Nephron (organoid): ENCODE results near the gene NAA38.

Experiments used
- H3K27ac Mint-ChIP-seq, 3 experiments: 2 replicates each; pipeline ENCODE4 v1.8.0; 2020; ENCODE audit warnings: mixed read lengths in 3 of 3, mild to moderate bottlenecking in 2 of 3, moderate library complexity in 1 of 3
- H3K27me3 Mint-ChIP-seq: 2 replicates; pipeline ENCODE4 v1.8.0; 2021; ENCODE audit warnings: low read depth, mild to moderate bottlenecking, moderate library complexity, mixed read lengths
- H3K36me3 Mint-ChIP-seq: 2 replicates; pipeline ENCODE4 v1.8.0; 2020; ENCODE audit warnings: low read depth, mixed read lengths
- H3K4me1 Mint-ChIP-seq: 2 replicates; pipeline ENCODE4 v1.8.0; 2020; ENCODE audit warnings: mixed read lengths
- H3K4me3 Mint-ChIP-seq, 3 experiments: 2 replicates each; pipeline ENCODE4 v1.8.0; 2020; ENCODE audit warnings: mild to moderate bottlenecking in 3 of 3, mixed read lengths in 3 of 3, moderate library complexity in 2 of 3
- H3K9me3 Mint-ChIP-seq: 2 replicates; pipeline ENCODE4 v1.8.0; 2020; ENCODE audit warnings: mixed read lengths
- TF ChIP-seq, protein P1 (sequence below), 3 experiments: fragments of 200-600 bp; sonication (generic); IDR thresholded peaks; one replicate each; pipeline ENCODE4 v1.5.0; 2021; ENCODE audit warnings: antibody characterized with exemption in 3 of 3; ENCODE audit not compliant: unreplicated experiment in 3 of 3

Gene NAA38

DNA sequence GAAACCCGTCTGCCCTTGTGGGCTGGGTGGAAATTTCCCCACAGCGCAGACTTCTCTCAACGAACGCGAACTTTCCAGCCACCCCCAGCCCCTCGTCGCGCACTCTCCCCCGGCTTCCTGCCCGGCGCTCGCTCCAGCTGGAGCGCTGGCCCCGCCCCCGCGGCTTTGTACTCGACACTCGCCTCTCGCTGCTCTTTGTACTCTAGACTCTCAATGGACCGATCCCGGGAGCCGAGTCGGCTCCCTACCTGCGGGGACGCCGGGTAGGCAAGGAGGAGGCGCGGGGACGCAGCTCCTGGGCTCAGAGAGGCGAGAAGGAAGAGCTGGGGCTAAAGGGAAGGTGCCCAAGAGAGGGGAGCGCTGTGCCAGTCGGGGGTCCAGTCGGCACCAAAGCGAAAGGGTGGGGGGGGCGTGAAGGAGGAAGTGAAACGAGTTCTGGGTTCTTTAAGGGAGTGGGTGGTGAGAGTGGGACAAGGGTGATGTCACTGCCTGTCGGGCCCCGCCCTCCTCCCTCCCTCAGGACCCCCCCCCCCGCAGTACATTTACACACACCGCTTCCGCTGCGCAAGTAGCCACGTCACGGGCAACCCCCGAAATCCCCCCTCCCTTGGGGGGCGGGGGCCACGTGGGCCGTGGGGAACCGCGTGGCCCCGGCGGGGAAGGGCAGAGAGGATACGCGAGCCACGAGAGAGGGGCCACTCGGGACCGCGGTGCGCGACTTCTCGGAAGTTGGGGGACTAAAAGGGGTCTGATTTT is 13.6 kb downstream of the NAA38 start:
- Mint-ChIP-seq H3K4me1 (peaks cover 32% of the 10 kb centered on the region), H3K36me3 (peaks cover 21% of the 10 kb centered on the region), H3K27ac (peak overlapping the region; percentile 91 to 98 (median 98)), H3K9me3 (no peaks in the 10 kb centered on the region), H3K4me3 (peak overlapping the region; percentile 96 to 98 (median 97)), H3K27me3 (no peaks in the 10 kb centered on the region)
- TF ChIP-seq, protein P1, sequence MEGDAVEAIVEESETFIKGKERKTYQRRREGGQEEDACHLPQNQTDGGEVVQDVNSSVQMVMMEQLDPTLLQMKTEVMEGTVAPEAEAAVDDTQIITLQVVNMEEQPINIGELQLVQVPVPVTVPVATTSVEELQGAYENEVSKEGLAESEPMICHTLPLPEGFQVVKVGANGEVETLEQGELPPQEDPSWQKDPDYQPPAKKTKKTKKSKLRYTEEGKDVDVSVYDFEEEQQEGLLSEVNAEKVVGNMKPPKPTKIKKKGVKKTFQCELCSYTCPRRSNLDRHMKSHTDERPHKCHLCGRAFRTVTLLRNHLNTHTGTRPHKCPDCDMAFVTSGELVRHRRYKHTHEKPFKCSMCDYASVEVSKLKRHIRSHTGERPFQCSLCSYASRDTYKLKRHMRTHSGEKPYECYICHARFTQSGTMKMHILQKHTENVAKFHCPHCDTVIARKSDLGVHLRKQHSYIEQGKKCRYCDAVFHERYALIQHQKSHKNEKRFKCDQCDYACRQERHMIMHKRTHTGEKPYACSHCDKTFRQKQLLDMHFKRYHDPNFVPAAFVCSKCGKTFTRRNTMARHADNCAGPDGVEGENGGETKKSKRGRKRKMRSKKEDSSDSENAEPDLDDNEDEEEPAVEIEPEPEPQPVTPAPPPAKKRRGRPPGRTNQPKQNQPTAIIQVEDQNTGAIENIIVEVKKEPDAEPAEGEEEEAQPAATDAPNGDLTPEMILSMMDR (IDR thresholded peaks at IDR 0.05; ENCODE audit: unreplicated experiment in 3 of 3): no peak

DNA sequence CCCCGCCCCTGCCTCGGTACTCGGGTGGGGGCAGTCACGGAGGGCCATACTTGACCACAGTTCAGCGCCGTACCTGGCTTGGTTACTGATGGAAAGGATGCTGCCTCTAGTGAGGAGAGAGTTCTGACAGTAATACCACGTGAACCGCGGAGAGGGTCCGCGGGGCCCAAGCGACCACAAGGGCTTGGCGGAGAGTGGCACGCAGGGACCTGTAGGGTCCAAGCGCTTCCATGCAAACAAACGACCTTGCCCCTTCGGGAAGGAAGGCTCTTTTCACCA is 14.2 kb downstream of the NAA38 start:
- Mint-ChIP-seq H3K27me3 (no peaks in the 10 kb centered on the region), H3K27ac (peak overlapping the region; percentile 91 to 98 (median 98)), H3K9me3 (no peaks in the 10 kb centered on the region), H3K36me3 (peaks cover 19% of the 10 kb centered on the region), H3K4me1 (peaks cover 37% of the 10 kb centered on the region), H3K4me3 (peak overlapping the region; percentile 96 to 98 (median 97))
- TF ChIP-seq, protein P1 (IDR thresholded peaks at IDR 0.05; ENCODE audit: unreplicated experiment in 3 of 3): no peak

DNA sequence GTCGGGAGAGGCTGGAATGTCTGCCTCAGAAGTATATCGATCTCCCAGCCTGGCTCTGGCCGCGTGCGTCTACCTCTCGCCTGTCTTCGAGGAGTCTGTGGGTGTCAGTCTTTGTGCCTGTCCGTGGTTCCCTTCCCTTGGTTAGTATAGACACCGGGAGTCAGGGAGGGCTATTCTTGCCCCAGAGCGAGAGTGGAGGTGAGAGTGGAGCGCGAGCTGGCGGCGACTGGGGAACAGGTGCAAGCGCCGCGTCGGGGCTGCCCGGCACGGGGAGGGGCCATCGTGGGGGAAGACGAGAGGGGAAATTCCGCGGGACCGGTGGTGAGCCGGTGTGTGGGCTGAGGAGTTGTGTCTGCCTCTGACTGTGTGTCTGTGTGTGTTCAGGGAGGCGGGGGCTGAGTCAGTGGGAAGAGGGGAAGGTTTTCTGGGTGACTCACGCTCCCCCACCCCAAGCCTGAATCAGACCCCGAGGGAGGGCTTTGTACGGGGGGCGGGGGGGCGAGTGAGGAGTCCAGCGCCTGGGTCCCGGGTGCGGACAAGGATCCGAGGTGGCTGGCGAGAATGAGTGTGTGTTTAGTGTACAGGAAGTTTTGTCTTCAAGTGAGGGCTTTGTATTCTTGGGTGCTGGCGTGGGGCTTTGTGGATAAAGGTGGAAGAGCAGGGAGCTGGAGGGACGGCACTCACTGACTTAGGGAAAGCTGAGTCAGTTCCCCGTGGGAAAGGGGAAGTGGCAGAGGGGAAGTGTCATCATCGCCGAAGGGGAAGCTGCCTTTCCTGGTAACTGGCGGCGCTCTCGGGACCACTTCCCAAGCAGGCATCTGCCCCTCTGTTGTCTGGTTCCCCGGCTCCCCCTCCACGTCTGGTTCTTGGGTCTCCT is 14.7 kb downstream of the NAA38 start:
- Mint-ChIP-seq H3K4me1 (peaks cover 40% of the 10 kb centered on the region), H3K27ac (peak overlapping the region; percentile 91 to 98 (median 98)), H3K4me3 (peak overlapping the region; percentile 96 to 98 (median 97)), H3K9me3 (no peaks in the 10 kb centered on the region), H3K36me3 (peaks cover 18% of the 10 kb centered on the region), H3K27me3 (no peaks in the 10 kb centered on the region)
- TF ChIP-seq, protein P1 (IDR thresholded peaks at IDR 0.05; ENCODE audit: unreplicated experiment in 3 of 3): no peak

GRCh38 chr17:7841915-7842379 is 15.4 kb downstream of the NAA38 start:
- H3K4me1 Mint-ChIP-seq: peaks cover 47% of the 10 kb centered on the region
- no peaks in the 10 kb centered on the region for H3K9me3 Mint-ChIP-seq
- TF ChIP-seq, protein P1 (IDR thresholded peaks at IDR 0.05; ENCODE audit: unreplicated experiment in 3 of 3): no peak
- H3K27ac Mint-ChIP-seq: peak overlapping the region; percentile 91 to 98 (median 98)
- H3K4me3 Mint-ChIP-seq: peak overlapping the region; percentile 96 to 98 (median 97)
- peaks cover 16% of the 10 kb centered on the region for H3K36me3 Mint-ChIP-seq
- no peaks in the 10 kb centered on the region for H3K27me3 Mint-ChIP-seq

DNA sequence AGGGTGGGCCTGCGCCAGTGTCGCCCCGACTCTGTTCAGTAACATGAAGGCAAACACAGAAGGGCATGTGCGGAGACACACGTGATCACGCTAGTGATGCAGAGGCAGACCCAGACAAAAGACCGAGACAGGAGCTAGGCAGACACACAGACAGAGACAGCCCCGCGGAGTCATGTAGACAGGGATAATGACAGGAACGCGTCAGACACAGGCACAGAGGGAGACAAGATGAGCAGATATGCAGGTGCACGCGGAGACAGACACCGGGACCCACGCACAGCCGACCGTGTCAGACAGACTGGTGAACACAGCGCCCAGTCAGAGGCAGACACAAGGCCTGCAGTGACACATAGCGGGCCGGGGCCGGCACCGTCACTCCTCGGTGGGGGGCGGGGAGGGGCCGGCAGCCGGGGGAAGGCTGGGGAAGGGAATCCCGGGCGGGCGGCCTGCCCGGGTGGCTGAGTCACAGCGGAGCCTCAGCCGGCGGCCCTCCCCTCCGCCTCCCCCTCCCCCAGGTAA is 15.9 kb downstream of the NAA38 start:
- Mint-ChIP-seq H3K4me1 (peaks cover 50% of the 10 kb centered on the region), H3K36me3 (peaks cover 11% of the 10 kb centered on the region), H3K4me3 (peak overlapping the region; percentile 94 to 97 (median 96)), H3K27ac (peak overlapping the region; percentile 91 to 96 (median 95)), H3K27me3 (no peaks in the 10 kb centered on the region), H3K9me3 (no peaks in the 10 kb centered on the region)
- TF ChIP-seq, protein P1 (IDR thresholded peaks at IDR 0.05; ENCODE audit: unreplicated experiment in 3 of 3): no peak
